Ovary (tissue), 3 donors: ENCODE results near the gene ME2.

Experiments used
- EP300 ChIP-seq: sonication (generic); formaldehyde crosslinking; IDR thresholded peaks from one replicate; pipeline ENCODE4 v1.6.1; 2017; ENCODE audit warnings: antibody characterized with exemption
- TF ChIP-seq, protein P1 (sequence below), 3 donors: fragments of 450-650 bp in 2 of 3; fragments of 200-600 bp in 1 of 3; IDR thresholded peaks; one replicate each; pipeline versions ENCODE4 v1.5.1 to v1.8.0; 2016 to 2022; ENCODE audit warnings: antibody characterized with exemption in 3 of 3, mild to moderate bottlenecking in 1 of 3
- donor health status: DM: no; HTN: no; CAD: no.

DNA sequence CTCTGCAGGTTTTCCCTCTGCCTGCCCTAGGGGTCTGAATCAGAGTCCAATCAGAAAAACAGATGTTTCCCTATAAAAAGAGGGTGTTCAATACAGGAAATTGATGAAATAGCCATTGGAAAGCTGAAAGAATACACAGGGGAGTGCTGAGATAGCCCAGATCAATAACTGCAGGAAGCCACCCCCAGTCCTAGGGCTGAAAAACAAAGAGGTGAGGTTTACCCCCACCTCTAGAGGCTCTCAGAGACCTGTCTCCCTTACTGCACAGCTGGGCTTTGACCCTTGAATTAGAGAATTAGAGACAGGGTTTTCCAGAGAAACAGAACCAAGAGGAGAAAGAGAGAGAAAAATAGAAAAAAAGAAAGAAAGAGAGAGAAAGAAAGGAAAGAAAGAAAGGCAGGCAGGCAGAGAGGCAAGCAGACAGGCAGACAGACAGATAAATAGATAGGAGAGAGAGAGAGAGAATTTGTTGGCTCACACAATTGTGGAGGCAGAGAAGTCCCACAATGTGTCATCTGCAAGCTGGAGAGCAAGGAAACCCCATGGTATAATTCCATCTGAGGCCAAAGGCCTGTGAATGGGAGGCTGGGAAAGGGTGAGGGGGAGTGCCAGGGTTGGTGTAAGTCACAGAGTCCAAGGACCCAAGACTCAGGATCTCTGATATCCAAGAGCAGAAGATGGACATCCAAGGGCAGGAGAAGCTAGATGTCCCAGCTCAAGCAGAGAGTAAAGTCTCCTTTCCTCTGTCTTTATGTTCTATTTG, 18.9 kb upstream of the ME2 start:
- TF ChIP-seq, protein P1, sequence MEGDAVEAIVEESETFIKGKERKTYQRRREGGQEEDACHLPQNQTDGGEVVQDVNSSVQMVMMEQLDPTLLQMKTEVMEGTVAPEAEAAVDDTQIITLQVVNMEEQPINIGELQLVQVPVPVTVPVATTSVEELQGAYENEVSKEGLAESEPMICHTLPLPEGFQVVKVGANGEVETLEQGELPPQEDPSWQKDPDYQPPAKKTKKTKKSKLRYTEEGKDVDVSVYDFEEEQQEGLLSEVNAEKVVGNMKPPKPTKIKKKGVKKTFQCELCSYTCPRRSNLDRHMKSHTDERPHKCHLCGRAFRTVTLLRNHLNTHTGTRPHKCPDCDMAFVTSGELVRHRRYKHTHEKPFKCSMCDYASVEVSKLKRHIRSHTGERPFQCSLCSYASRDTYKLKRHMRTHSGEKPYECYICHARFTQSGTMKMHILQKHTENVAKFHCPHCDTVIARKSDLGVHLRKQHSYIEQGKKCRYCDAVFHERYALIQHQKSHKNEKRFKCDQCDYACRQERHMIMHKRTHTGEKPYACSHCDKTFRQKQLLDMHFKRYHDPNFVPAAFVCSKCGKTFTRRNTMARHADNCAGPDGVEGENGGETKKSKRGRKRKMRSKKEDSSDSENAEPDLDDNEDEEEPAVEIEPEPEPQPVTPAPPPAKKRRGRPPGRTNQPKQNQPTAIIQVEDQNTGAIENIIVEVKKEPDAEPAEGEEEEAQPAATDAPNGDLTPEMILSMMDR (IDR thresholded peaks at IDR 0.05) = no peak
- TF ChIP-seq EP300 = no peak
